IMR-90 (cell line): ENCODE results near the gene PGM2. TPM values are rescaled to one million over a fixed set of nuclear protein-coding genes. Genes with fewer than 3 reads are reported as not detected.

Source experiments
- ATAC-seq: fragments of 200-7000 bp; cut with Tn5 transposase; 2 replicates; pipeline ENCODE4 v1.9.1; 2020; ENCODE audit warnings: low read depth, mild to moderate bottlenecking, moderate library complexity
- BruUV-seq: library from RNA; stranded (reverse); fragments of 400-500 nt; replicated peaks from 2 replicates; lab custom pipeline; 2021; lab: Mats Ljungman, UMichigan
- CTCF ChIA-PET: fragments of 300-600 bp; formaldehyde crosslinking; extraction: SDS; loops from one replicate; lab custom pipeline; 2021; ENCODE audit warnings: antibody characterized with exemption; lab: Yijun Ruan, JAX
- POLR2A ChIA-PET: fragments of 300-600 bp; sonication (Branson Sonifier 250); formaldehyde crosslinking; loops from one replicate; lab custom pipeline; 2022; ENCODE audit warnings: antibody characterized with exemption; ENCODE audit not compliant: unreplicated experiment; lab: Charles Lee
- DNase-seq: peaks from one replicate; pipeline ENCODE4 v3.0.0; 2013
- H2AFZ ChIP-seq: replicated peaks from 2 replicates; pipeline ENCODE3; 2013; ENCODE audit warnings: low read length, mild to moderate bottlenecking; ENCODE audit not compliant: poor library complexity
- H2AK5ac ChIP-seq: 2 replicates; pipeline ENCODE4 v1.6.1; 2013; ENCODE audit warnings: low read depth, low read length, inconsistent platforms
- H2AK9ac ChIP-seq: replicated peaks from 2 replicates; pipeline ENCODE3; 2013; ENCODE audit warnings: mild to moderate bottlenecking, low read depth, low read length, moderate library complexity; ENCODE audit not compliant: poor library complexity
- H2BK120ac ChIP-seq: 2 replicates; pipeline ENCODE4 v1.6.1; 2013; ENCODE audit warnings: low read depth, low read length, inconsistent platforms
- H2BK15ac ChIP-seq: 3 replicates; pipeline ENCODE4 v1.6.1; 2013; ENCODE audit warnings: low read depth, low read length, inconsistent platforms
- H2BK20ac ChIP-seq: 2 replicates; pipeline ENCODE4 v1.6.1; 2013; ENCODE audit warnings: low read depth, mild to moderate bottlenecking, inconsistent platforms, low read length, moderate library complexity
- H2BK5ac ChIP-seq: 2 replicates; pipeline ENCODE4 v1.6.1; 2013; ENCODE audit warnings: mild to moderate bottlenecking, low read depth, low read length, inconsistent platforms; ENCODE audit not compliant: poor library complexity, severe bottlenecking
- H3K14ac ChIP-seq: replicated peaks from 2 replicates; pipeline ENCODE4 v1.6.1; 2013; ENCODE audit warnings: low read depth, low read length, inconsistent platforms
- H3K18ac ChIP-seq: 2 replicates; pipeline ENCODE4 v1.6.1; 2013; ENCODE audit warnings: low read depth, low read length, control low read depth
- H3K23ac ChIP-seq: 2 replicates; pipeline ENCODE4 v1.6.1; 2013; ENCODE audit warnings: low read depth, low read length, inconsistent platforms
- H3K27ac ChIP-seq: 2 replicates; pipeline ENCODE4 v1.5.1; 2013; ENCODE audit warnings: mild to moderate bottlenecking, control low read depth, low read length; ENCODE audit not compliant: insufficient read depth
- H3K27me3 ChIP-seq: 2 replicates; pipeline ENCODE4 v1.6.1; 2013; ENCODE audit warnings: low read length; ENCODE audit not compliant: control insufficient read depth, insufficient read depth
- H3K36me3 ChIP-seq: 2 replicates; pipeline ENCODE4 v1.6.1; 2013; ENCODE audit warnings: low read length, mixed read lengths; ENCODE audit not compliant: control insufficient read depth, insufficient read depth
- H3K4ac ChIP-seq: 2 replicates; pipeline ENCODE4 v1.6.1; 2013; ENCODE audit warnings: low read depth, low read length, inconsistent platforms
- H3K4me1 ChIP-seq: 2 replicates; pipeline ENCODE4 v1.6.1; 2013; ENCODE audit warnings: low read length, mixed read lengths; ENCODE audit not compliant: control insufficient read depth, insufficient read depth
- H3K4me2 ChIP-seq: 2 replicates; pipeline ENCODE4 v1.6.1; 2013; ENCODE audit warnings: low read depth, mild to moderate bottlenecking, control low read depth, low read length, moderate library complexity
- H3K4me3 ChIP-seq: 2 replicates; pipeline ENCODE4 v1.5.1; 2013; ENCODE audit warnings: low read depth, mild to moderate bottlenecking, control low read depth, low read length, moderate library complexity; ENCODE audit not compliant: insufficient read depth
- H3K56ac ChIP-seq: 2 replicates; pipeline ENCODE4 v1.6.1; 2013; ENCODE audit warnings: low read length, inconsistent platforms; ENCODE audit not compliant: insufficient read depth; ENCODE audit errors: extremely low read depth
- H3K79me1 ChIP-seq, 2 experiments: 2 replicates each; pipeline ENCODE4 v1.6.1; 2013; ENCODE audit warnings: low read length in 2 of 2, inconsistent platforms in 1 of 2, low read depth in 1 of 2
- H3K9ac ChIP-seq: 2 replicates; pipeline ENCODE4 v1.6.1; 2013; ENCODE audit warnings: low read depth, low read length, control low read depth
- H3K9me1 ChIP-seq: 2 replicates; pipeline ENCODE4 v1.6.1; 2013; ENCODE audit warnings: low read length, inconsistent platforms; ENCODE audit not compliant: insufficient read depth
- H3K9me3 ChIP-seq: 2 replicates; pipeline ENCODE4 v1.6.1; 2013; ENCODE audit warnings: low read length; ENCODE audit not compliant: control insufficient read depth, insufficient read depth
- H4K20me1 ChIP-seq: 2 replicates; pipeline ENCODE4 v1.6.1; 2013; ENCODE audit warnings: low read length, inconsistent platforms; ENCODE audit not compliant: insufficient read depth
- H4K5ac ChIP-seq: 2 replicates; pipeline ENCODE4 v1.6.1; 2013; ENCODE audit warnings: mild to moderate bottlenecking, low read depth, low read length, control low read depth
- H4K8ac ChIP-seq, 2 experiments: 2 replicates each; pipeline ENCODE4 v1.6.1; 2013; ENCODE audit warnings: low read depth in 2 of 2, low read length in 2 of 2, control low read depth in 1 of 2, inconsistent platforms in 1 of 2
- H4K91ac ChIP-seq: 2 replicates; pipeline ENCODE4 v1.6.1; 2013; ENCODE audit warnings: low read depth, low read length, inconsistent platforms; ENCODE audit not compliant: insufficient read depth
- BHLHE40 ChIP-seq: fragments of 150-350 bp; IDR thresholded peaks from 2 replicates; pipeline ENCODE4 v1.6.1; 2016; ENCODE audit warnings: mild to moderate bottlenecking, low read depth, low read length
- CEBPB ChIP-seq: IDR thresholded peaks from 2 replicates; pipeline ENCODE4 v1.6.1; 2012; ENCODE audit warnings: low read depth, low read length, improper control_type of control experiment
- CHD1 ChIP-seq: IDR thresholded peaks from 2 replicates; pipeline ENCODE4 v1.6.1; 2012; ENCODE audit warnings: low read depth, low read length, improper control_type of control experiment
- MAFK ChIP-seq: IDR thresholded peaks from 2 replicates; pipeline ENCODE4 v1.6.1; 2012; ENCODE audit warnings: low read depth, low read length, improper control_type of control experiment
- MAZ ChIP-seq: IDR thresholded peaks from 2 replicates; pipeline ENCODE4 v1.6.1; 2012; ENCODE audit warnings: low read depth, mild to moderate bottlenecking, low read length, improper control_type of control experiment, moderate library complexity, borderline replicate concordance
- MXI1 ChIP-seq: IDR thresholded peaks from 2 replicates; pipeline ENCODE4 v1.6.1; 2012; ENCODE audit warnings: low read depth, mild to moderate bottlenecking, low read length, moderate library complexity, borderline replicate concordance
- NFE2L2 ChIP-seq: fragments of 150-350 bp; IDR thresholded peaks from 2 replicates; pipeline ENCODE4 v1.6.1; 2016; ENCODE audit warnings: low read depth, mild to moderate bottlenecking, low read length
- POLR2A ChIP-seq: IDR thresholded peaks from 2 replicates; pipeline ENCODE4 v1.6.1; 2012; ENCODE audit warnings: mild to moderate bottlenecking, low read depth, low read length
- RAD21 ChIP-seq: IDR thresholded peaks from 2 replicates; pipeline ENCODE4 v1.6.1; 2012; ENCODE audit warnings: low read length, improper control_type of control experiment
- SMC3 ChIP-seq: fragments of 150-350 bp; IDR thresholded peaks from 2 replicates; pipeline ENCODE4 v1.6.1; 2016; ENCODE audit warnings: low read depth, mild to moderate bottlenecking, antibody characterized with exemption, low read length, moderate library complexity
- WGBS, 2 experiments: methylation state at CpG; one replicate each; pipeline versions ENCODE4 v1.1.5 to v1.1.7; 2013; ENCODE audit warnings: missing lambda C conversion rate in 2 of 2; ENCODE audit not compliant: insufficient read length in 1 of 2; ENCODE audit errors: extremely low coverage in 2 of 2; 5-methylcytosine and 5-hydroxymethylcytosine counted together
- dilution Hi-C: fragments of 300-500 bp; cut with HindIII; formaldehyde crosslinking; loops from one replicate; pipeline ENCODE4 v1.14.3; 2018; ENCODE audit warnings: low sequenced_read_pairs; ENCODE audit not compliant: unreplicated experiment
- in situ Hi-C: fragments of 300-500 bp; cut with MboI; formaldehyde crosslinking; loops from 3 replicates; pipeline ENCODE4 v1.14.3; 2019; ENCODE audit warnings: low sequenced_read_pairs, inconsistent platforms, mixed read lengths
- intact Hi-C: fragments of 100-400 bp; cut with micrococcal nuclease; formaldehyde crosslinking; loops from 2 replicates; pipeline ENCODE4 v1.10.0; 2022
- polyA plus RNA-seq, 3 experiments: library from polyadenylated mRNA; depleted of rRNA; stranded (reverse); fragments of >200 nt; gene quantifications; 2 replicates each; pipeline ENCODE4 v1.2.3, GENCODE V29; 2012; ENCODE audit warnings: low replicate concordance in 1 of 3
- total RNA-seq: library from RNA; depleted of rRNA; stranded (reverse); fragments of >200 nt; gene quantifications from 2 replicates; pipeline ENCODE4 v1.2.3, GENCODE V29; 2012
- TF ChIP-seq, protein P1 (sequence below): fragments of 150-350 bp; IDR thresholded peaks from 2 replicates; pipeline ENCODE4 v1.6.1; 2017; ENCODE audit warnings: mild to moderate bottlenecking, antibody characterized with exemption, low read length, low read depth
- TF ChIP-seq, protein P2 (sequence below): fragments of 150-350 bp; IDR thresholded peaks from 2 replicates; pipeline ENCODE4 v1.6.1; 2016; ENCODE audit warnings: low read depth, mild to moderate bottlenecking, low read length, moderate library complexity, borderline replicate concordance
- TF ChIP-seq, protein P3 (sequence below): conservative IDR thresholded peaks from 2 replicates; pipeline ENCODE4 v1.5.1; 2012; ENCODE audit warnings: mild to moderate bottlenecking, low read depth, low read length, improper control_type of control experiment

The PGM2 gene
- total and polyA plus RNA-seq, 2 of the 4 experiments (the other 2 are of a cell fraction), result 18.7 to 26.2 TPM

DNA sequence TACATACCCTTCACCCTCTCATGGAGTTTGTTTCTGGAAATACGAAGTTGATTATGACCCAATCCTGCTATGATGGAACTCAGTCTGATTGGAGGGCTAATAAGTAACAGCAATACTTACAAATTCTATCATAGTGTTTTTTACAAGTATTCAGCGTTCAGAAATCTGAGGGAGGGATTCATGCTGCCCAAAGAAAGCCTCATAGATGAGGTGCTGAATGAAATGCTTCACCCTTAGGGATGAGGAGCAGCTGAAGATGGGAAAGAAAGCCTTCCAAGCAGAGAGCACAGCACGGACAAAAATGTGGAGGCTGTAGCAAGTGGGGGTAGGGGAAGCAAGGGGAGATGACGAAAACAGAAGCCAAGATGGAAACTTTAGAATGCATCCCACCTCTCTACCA is 36.5 kb downstream of the PGM2 start:
- TF ChIP-seq CEBPB, result no peak
- no peak for TF ChIP-seq SMC3
- no peak for TF ChIP-seq MAFK
- TF ChIP-seq CHD1, result no peak
- TF ChIP-seq POLR2A, result no peak
- TF ChIP-seq, protein P1, sequence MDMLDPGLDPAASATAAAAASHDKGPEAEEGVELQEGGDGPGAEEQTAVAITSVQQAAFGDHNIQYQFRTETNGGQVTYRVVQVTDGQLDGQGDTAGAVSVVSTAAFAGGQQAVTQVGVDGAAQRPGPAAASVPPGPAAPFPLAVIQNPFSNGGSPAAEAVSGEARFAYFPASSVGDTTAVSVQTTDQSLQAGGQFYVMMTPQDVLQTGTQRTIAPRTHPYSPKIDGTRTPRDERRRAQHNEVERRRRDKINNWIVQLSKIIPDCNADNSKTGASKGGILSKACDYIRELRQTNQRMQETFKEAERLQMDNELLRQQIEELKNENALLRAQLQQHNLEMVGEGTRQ, result no peak
- no peak for TF ChIP-seq BHLHE40
- TF ChIP-seq, protein P2, sequence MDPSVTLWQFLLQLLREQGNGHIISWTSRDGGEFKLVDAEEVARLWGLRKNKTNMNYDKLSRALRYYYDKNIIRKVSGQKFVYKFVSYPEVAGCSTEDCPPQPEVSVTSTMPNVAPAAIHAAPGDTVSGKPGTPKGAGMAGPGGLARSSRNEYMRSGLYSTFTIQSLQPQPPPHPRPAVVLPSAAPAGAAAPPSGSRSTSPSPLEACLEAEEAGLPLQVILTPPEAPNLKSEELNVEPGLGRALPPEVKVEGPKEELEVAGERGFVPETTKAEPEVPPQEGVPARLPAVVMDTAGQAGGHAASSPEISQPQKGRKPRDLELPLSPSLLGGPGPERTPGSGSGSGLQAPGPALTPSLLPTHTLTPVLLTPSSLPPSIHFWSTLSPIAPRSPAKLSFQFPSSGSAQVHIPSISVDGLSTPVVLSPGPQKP, result no peak
- TF ChIP-seq, protein P3, sequence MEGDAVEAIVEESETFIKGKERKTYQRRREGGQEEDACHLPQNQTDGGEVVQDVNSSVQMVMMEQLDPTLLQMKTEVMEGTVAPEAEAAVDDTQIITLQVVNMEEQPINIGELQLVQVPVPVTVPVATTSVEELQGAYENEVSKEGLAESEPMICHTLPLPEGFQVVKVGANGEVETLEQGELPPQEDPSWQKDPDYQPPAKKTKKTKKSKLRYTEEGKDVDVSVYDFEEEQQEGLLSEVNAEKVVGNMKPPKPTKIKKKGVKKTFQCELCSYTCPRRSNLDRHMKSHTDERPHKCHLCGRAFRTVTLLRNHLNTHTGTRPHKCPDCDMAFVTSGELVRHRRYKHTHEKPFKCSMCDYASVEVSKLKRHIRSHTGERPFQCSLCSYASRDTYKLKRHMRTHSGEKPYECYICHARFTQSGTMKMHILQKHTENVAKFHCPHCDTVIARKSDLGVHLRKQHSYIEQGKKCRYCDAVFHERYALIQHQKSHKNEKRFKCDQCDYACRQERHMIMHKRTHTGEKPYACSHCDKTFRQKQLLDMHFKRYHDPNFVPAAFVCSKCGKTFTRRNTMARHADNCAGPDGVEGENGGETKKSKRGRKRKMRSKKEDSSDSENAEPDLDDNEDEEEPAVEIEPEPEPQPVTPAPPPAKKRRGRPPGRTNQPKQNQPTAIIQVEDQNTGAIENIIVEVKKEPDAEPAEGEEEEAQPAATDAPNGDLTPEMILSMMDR, result no peak
- no peak for TF ChIP-seq MAZ
- no peak for TF ChIP-seq MXI1
- no peak for TF ChIP-seq NFE2L2
- TF ChIP-seq RAD21, result no peak
- Histone ChIP-seq H3K9me1 (no peaks in the 10 kb centered on the region), H2AK9ac (no peak overlapping the region), H2BK120ac (no peak overlapping the region), H4K91ac (no peak overlapping the region), H4K20me1 (no peaks in the 10 kb centered on the region), H3K9ac (no peak overlapping the region), H4K8ac (no peak overlapping the region), H3K23ac (no peak overlapping the region), H2BK20ac (no peak overlapping the region), H2BK5ac (no peak overlapping the region), H3K18ac (no peak overlapping the region), H2BK15ac (no peak overlapping the region), H3K4me1 (no peaks in the 10 kb centered on the region), H3K27me3 (no peaks in the 10 kb centered on the region), H2AFZ (no peak overlapping the region), H3K79me1 (no peaks in the 10 kb centered on the region), H3K4me3 (no peak overlapping the region), H3K4me2 (no peak overlapping the region), H2AK5ac (no peak overlapping the region), H3K9me3 (no peaks in the 10 kb centered on the region), H3K36me3 (peaks cover 2% of the 10 kb centered on the region), H3K14ac (no peak overlapping the region), H3K4ac (no peak overlapping the region), H4K5ac (no peak overlapping the region), H3K56ac (no peak overlapping the region), H3K27ac (no peak overlapping the region)
- ChIA-PET CTCF (no interaction called here), POLR2A (no interaction called here)
- WGBS, 2 experiments, result no CpG with 5 or more reads among the region's 4 CpGs
- dilution Hi-C loops (no loop called here), in situ Hi-C loops (no loop called here), intact Hi-C loops (no loop called here)
- DNase-seq (no peak), ATAC-seq (no peak)
- no TSS peak for BruUV-seq
